ENCODE measurements around the gene RBM28. TPM values are rescaled to one million over a fixed set of nuclear protein-coding genes. Genes with fewer than 3 reads are reported as not detected.

The RBM28 gene
- total and polyA plus RNA-seq, 2 of the 8 experiments (the other 6 are each of a cell fraction or from before 2014, with no cell fraction given) = 12.8 to 65.3 TPM

- TF ChIP-seq BRCA1 (IDR thresholded peaks at IDR 0.05; ENCODE audit: low read depth, low read length) = no peak
- TF ChIP-seq SRF (IDR thresholded peaks at IDR 0.05; ENCODE audit: low read depth, low read length) = no peak
- no peak for TF ChIP-seq YY1 (IDR thresholded peaks at IDR 0.05; ENCODE audit: low read depth, low read length)
- no peak for TF ChIP-seq PHF8 (conservative IDR thresholded peaks at IDR 0.05; ENCODE audit: low read depth, low read length)
- no peak for TF ChIP-seq SP4 (IDR thresholded peaks at IDR 0.05; ENCODE audit: low read length)
Measured at GRCh38 chr7:128265906-128266300, 77.8 kb downstream of the RBM28 start (continued).
